Activated naive CD8-positive, alpha-beta T cell treated with anti-CD3 and anti-CD28 coated beads, Interleukin-2, amount 10 ng/mL, durations not matched to agents 7 days and 5 days (primary cell): ENCODE results near the gene STARD4. TPM values are rescaled to one million over a fixed set of nuclear protein-coding genes. Genes with fewer than 3 reads are reported as not detected.

Experiments
- ATAC-seq: fragments of 150-1000 bp; cut with Tn5 transposase; one replicate; pipeline ENCODE4 v1.10.0; 2021; ENCODE audit warnings: low read depth, moderate library complexity
- POLR2A ChIA-PET: fragments of 350-600 bp; sonication (Branson Sonifier 250); formaldehyde crosslinking; loops from one replicate; lab custom pipeline; 2021; ENCODE audit warnings: antibody characterized with exemption; lab: Charles Lee
- DNase-seq: peaks from one replicate; pipeline ENCODE4 v3.0.0; 2021
- H3K27ac Mint-ChIP-seq: one replicate; pipeline ENCODE4 v1.8.0; 2022; ENCODE audit warnings: mild to moderate bottlenecking, mixed read lengths
- H3K27me3 Mint-ChIP-seq: one replicate; pipeline ENCODE4 v1.8.0; 2022; ENCODE audit warnings: mild to moderate bottlenecking, moderate library complexity, mixed read lengths
- H3K36me3 Mint-ChIP-seq: one replicate; pipeline ENCODE4 v1.8.0; 2021; ENCODE audit warnings: mild to moderate bottlenecking, mixed read lengths
- H3K4me1 Mint-ChIP-seq: one replicate; pipeline ENCODE4 v1.8.0; 2021; ENCODE audit warnings: mixed read lengths
- H3K4me3 Mint-ChIP-seq: one replicate; pipeline ENCODE4 v1.8.0; 2022; ENCODE audit warnings: mild to moderate bottlenecking, moderate library complexity, mixed read lengths
- H3K9me3 Mint-ChIP-seq: one replicate; pipeline ENCODE4 v1.8.0; 2021; ENCODE audit warnings: mixed read lengths
- total RNA-seq, 2 experiments: library from RNA; stranded (reverse); gene quantifications; one replicate each; pipeline ENCODE4 v1.2.3, GENCODE V29; 2021

STARD4 gene
- total RNA-seq, 2 experiments from 2014 or later, result 47.0 to 47.1 TPM

GRCh38 chr5:111447822-111448221 is 64.5 kb downstream of the STARD4 start:
- POLR2A ChIA-PET, result no interaction called here
- H3K27me3 Mint-ChIP-seq, result no peaks in the 10 kb centered on the region
- H3K9me3 Mint-ChIP-seq, result no peaks in the 10 kb centered on the region
- H3K4me1 Mint-ChIP-seq, result peaks cover 5% of the 10 kb centered on the region
- peaks cover 46% of the 10 kb centered on the region for H3K36me3 Mint-ChIP-seq
- no peak for DNase-seq
- no peak overlapping the region for H3K4me3 Mint-ChIP-seq
- no peak overlapping the region for H3K27ac Mint-ChIP-seq
- no peak for ATAC-seq

- DNase-seq, result no peak
- no peaks in the 10 kb centered on the region for H3K27me3 Mint-ChIP-seq
- H3K9me3 Mint-ChIP-seq, result no peaks in the 10 kb centered on the region
- H3K4me1 Mint-ChIP-seq, result peaks cover 5% of the 10 kb centered on the region
- POLR2A ChIA-PET, result no interaction called here
- H3K4me3 Mint-ChIP-seq, result no peak overlapping the region
- no peak overlapping the region for H3K27ac Mint-ChIP-seq
- H3K36me3 Mint-ChIP-seq, result peaks cover 44% of the 10 kb centered on the region
- ATAC-seq, result no peak
These were observed 65.2 kb downstream of the STARD4 start for GRCh38 chr5:111447099-111447498.

Other genes with a start within 250 kb of the STARD4 start
- gene NREP, start 244.7 kb upstream of the STARD4 start, total RNA-seq, result 10 to 100 TPM; 19.6 to 20.2 TPM